HG02840 (cell line): Measurements from ENCODE around the gene PPP1R7.
A peak's percentile ranks its signal among the peaks of the same experiment; 100 is the strongest.

ENCODE experiments used
- ATAC-seq: cut with Tn5 transposase; IDR thresholded peaks from one replicate; pipeline ENCODE4 v1.9.1; 2021; ENCODE audit warnings: mild to moderate bottlenecking, moderate library complexity, moderate number of reproducible peaks; ENCODE audit not compliant: unreplicated experiment, low FRiP score

The PPP1R7 gene

GRCh38 chr2:241204490-241204889 is 54.2 kb downstream of the PPP1R7 start:
- ATAC-seq: no peak

GRCh38 chr2:241205086-241205485 is 54.8 kb downstream of the PPP1R7 start:
- ATAC-seq: no peak

- ATAC-seq: no peak
These were observed 56.9 kb downstream of the PPP1R7 start for GRCh38 chr2:241207151-241207550.

DNA sequence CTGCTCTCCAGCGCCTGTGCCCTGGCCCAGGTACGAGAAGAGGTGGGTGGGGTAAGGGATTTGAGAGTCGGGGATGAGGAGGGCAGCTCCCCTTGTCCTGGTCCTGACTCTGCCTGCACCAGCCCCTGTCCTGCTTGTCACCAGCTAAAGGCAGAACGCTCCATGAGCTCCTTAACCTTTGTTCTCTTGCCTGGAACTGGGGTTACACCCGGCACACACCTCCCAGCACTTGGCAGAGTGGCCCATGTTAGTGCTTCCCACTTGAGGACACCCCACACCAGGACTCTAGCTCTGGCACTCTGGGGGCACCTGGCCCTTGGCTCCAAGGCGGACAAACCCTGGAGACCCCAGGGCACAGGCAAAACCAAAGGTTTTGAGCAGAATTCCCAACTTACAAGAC is 57.4 kb downstream of the PPP1R7 start:
- ATAC-seq: no peak

- no peak for ATAC-seq
These were observed 57.8 kb downstream of the PPP1R7 start for GRCh38 chr2:241208058-241208457.

DNA sequence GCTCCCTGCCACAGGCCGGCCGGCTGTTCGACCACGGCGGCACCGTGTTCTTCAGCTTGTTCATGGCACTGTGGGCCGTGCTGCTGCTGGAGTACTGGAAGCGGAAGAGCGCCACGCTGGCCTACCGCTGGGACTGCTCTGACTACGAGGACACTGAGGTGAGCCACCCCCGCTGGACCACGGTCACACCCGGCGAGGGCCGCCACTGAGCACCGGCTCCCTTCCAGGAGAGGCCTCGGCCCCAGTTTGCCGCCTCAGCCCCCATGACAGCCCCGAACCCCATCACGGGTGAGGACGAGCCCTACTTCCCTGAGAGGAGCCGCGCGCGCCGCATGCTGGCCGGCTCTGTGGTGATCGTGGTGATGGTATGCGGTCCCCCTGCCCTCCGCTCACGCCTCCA is 59.0 kb downstream of the PPP1R7 start:
- no peak for ATAC-seq

DNA sequence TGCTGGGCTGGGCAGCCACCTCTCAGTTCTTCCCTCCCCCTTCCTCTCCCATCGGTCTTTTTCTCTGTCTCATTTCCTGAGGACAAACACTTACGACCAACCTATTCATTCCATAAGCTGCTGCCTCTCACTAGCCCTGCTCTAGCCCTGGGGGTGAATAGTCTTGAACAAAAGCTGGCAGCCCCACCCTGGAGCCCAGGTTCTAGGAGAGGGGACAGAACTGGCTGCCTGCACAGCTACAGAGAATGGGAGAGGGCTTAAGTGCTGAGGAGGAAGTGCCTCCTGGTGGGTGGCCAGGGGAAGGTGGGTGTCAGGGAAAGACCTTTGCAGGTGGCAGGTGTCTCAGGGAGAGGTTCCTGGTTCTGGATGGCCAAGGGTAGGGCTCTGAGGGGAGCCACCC is 61.0 kb downstream of the PPP1R7 start:
- no peak for ATAC-seq

- ATAC-seq: no peak
These were observed 62.8 kb downstream of the PPP1R7 start for GRCh38 chr2:241213041-241213440.

- ATAC-seq: no peak
These were observed 63.3 kb downstream of the PPP1R7 start for GRCh38 chr2:241213567-241213966.

DNA sequence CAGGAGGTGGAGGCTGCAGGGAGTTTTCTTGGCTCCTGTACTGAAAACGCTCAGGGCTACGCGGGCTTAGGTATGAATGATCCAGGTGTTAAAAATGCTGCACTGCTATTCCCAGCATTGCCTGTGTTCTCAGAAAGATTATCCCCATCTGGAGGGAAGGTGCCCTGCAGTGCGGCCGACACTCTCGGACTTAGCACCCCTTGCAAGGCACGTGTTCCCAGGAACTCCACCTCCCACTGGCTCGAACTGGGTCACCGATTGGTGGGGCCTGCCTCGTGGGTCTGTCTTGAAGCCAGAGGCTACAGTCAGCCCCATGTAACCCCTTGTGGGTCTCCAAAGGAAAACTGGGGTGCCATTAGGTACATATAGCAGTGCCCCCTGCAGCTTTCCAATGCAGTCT is 63.9 kb downstream of the PPP1R7 start:
- ATAC-seq: no peak

DNA sequence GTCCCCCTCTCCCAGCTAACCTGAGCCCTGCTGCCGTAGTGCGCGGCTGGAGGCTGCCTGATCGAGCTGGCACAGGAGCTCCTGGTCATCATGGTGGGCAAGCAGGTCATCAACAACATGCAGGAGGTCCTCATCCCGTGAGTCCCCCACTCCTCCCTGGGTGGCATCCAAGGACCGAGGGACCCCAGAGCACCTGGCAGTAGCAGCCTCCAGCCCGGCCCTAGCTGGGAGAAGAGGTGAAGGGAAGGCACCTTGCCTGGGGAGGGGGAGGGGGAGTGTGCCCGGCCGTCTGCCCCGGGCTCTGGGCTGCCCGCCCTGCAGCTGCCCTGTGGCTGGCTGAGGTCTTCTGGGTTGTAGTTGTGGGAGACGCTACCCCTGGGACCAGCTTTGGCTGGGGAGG is 64.5 kb downstream of the PPP1R7 start:
- ATAC-seq: no peak

- ATAC-seq: no peak
These were observed 65.2 kb downstream of the PPP1R7 start for GRCh38 chr2:241215421-241215820.

GRCh38 chr2:241216211-241216761 is 66.0 kb downstream of the PPP1R7 start:
- ATAC-seq: no peak

GRCh38 chr2:241217320-241218031 is 67.2 kb downstream of the PPP1R7 start:
- ATAC-seq: peak; percentile 49

DNA sequence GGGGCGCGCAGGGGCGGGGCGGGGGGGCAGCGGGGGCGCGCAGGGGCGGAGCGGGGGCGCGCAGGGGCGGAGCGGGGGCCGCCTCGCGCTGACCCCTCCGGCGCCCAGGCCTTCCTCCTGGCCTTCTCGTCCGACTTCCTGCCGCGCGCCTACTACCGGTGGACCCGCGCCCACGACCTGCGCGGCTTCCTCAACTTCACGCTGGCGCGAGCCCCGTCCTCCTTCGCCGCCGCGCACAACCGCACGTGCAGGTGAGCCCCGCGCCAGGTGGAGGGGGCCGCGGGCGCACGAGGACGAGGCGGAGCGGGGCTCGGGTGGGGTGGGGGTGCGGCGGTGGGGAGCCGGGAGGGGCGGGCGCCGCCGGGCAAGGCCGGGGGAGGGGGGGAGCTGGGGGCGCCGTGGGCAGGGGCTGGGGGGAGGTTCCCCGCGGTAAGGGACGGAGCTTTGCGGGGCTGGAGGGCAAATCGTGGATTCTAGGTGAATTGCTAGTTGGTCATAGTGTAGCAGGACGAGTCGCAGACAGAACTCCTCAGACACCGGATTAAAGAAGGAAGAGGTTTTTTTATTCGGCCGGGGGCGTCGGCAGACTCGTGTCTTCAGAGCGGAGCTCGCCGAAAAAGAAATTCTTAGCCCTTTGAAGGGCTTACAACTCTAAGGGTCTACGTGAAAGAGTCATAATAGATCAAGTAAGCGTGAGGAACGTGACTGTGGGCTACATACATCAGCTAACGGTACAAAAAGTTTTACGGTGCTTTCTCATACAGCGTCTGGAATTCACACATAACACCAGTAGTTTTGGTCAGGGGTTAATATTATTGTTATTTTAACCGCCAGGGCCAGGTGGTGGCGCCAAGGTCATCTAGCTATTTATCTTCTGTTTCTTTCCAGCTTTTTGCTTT is 68.1 kb downstream of the PPP1R7 start:
- ATAC-seq: no peak

GRCh38 chr2:241219030-241219382 is 68.7 kb downstream of the PPP1R7 start:
- ATAC-seq: no peak

GRCh38 chr2:241219856-241220356 is 69.6 kb downstream of the PPP1R7 start:
- no peak for ATAC-seq

GRCh38 chr2:241223211-241224017 is 73.1 kb downstream of the PPP1R7 start:
- no peak for ATAC-seq

DNA sequence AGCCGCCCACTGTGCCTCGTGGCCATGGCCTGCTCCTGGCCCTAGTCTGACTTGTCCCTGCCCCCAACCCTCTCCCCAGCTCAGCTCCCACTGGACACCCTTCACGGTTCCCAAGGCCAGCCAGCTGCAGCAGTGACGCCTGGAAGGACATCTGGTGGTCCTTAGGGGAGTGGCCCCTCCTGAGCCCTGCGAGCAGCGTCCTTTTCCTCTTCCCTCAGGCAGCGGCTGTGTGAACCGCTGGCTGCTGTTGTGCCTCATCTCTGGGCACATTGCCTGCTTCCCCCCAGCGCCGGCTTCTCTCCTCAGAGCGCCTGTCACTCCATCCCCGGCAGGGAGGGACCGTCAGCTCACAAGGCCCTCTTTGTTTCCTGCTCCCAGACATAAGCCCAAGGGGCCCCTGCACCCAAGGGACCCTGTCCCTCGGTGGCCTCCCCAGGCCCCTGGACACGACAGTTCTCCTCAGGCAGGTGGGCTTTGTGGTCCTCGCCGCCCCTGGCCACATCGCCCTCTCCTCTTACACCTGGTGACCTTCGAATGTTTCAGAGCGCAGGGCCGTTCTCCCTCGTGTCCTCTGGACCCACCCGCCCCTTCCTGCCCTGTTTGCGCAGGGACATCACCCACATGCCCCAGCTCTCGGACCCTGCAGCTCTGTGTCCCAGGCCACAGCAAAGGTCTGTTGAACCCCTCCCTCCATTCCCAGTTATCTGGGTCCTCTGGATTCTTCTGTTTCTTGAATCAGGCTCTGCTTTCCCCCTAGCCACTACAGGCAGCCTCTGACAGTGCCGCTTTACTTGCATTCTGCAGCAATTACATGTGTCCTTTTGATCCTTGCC is 74.0 kb downstream of the PPP1R7 start:
- no peak for ATAC-seq
